Type B pancreatic cell (in vitro differentiated cells): ENCODE data around the gene CLEC2B. TPM values are rescaled to one million over a fixed set of nuclear protein-coding genes. Genes with fewer than 3 reads are reported as not detected.
"Not testable (repeated sequence)": the region's sequence is repeated elsewhere in the genome, so short reads cannot be mapped to it uniquely, and the experiment has no call there.

Experiments
- DNase-seq: peaks from one replicate; pipeline ENCODE4 v3.0.0; 2021; ENCODE audit warnings: mixed read lengths; ENCODE audit not compliant: unreplicated experiment; ENCODE audit errors: extremely low spot score
- H3K27ac Mint-ChIP-seq: 2 replicates; pipeline ENCODE4 v1.8.0; 2021; ENCODE audit warnings: mild to moderate bottlenecking, mixed read lengths
- H3K27me3 Mint-ChIP-seq: 2 replicates; pipeline ENCODE4 v1.8.0; 2021; ENCODE audit warnings: mixed read lengths
- H3K36me3 Mint-ChIP-seq: 2 replicates; pipeline ENCODE4 v1.8.0; 2021; ENCODE audit warnings: mixed read lengths
- H3K4me1 Mint-ChIP-seq: one replicate; pipeline ENCODE4 v1.8.0; 2021; ENCODE audit warnings: mixed read lengths; ENCODE audit not compliant: unreplicated experiment
- H3K4me3 Mint-ChIP-seq: 2 replicates; pipeline ENCODE4 v1.8.0; 2021; ENCODE audit warnings: mild to moderate bottlenecking, mixed read lengths
- H3K9me3 Mint-ChIP-seq: 2 replicates; pipeline ENCODE4 v1.8.0; 2021; ENCODE audit warnings: mixed read lengths
- total RNA-seq: library from RNA; stranded (reverse); gene quantifications from 2 replicates; pipeline ENCODE4 v1.2.1, GENCODE V29; 2021; ENCODE audit warnings: low replicate concordance
- TF ChIP-seq, protein P1 (sequence below): fragments of 200-600 bp; sonication (generic); conservative IDR thresholded peaks from 2 replicates; pipeline ENCODE4 v1.5.0; 2021; ENCODE audit warnings: antibody characterized with exemption, mild to moderate bottlenecking

CLEC2B gene
- total RNA-seq, 1 donor from 2014 or later, result not detected

DNA sequence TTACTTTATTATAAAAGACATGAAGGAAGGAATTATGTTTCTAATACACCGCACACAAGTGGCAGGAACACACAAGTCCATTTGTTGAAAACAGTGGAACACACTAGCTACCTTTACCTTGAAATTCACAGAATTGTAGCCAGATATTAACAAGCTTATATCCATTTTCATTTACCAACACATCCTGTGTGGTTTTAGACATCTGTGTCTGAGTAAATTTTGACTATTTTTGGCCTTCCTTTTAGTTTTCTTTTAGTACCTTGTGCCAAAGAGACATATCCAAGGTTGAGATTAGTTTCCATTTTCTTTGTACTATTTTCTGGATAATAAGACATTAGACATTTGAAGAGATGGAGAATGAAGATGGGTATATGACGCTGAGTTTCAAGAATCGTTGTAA is 12.1 kb upstream of the CLEC2B start, which contains the start of gene KLRF2:
Gene KLRF2 (plus strand): TSS at position 244 of the 400 bp plus-strand sequence. CDS start 107 bp downstream, at position 351.
- Mint-ChIP-seq H3K27me3 (no peaks in the 10 kb centered on the region), H3K4me3 (no peak within 1 kb of the TSS), H3K27ac (no peak within 1 kb of the TSS), H3K9me3 (no peaks in the 10 kb centered on the region), H3K4me1 (no peaks in the 10 kb centered on the region), H3K36me3 (no peaks in the 10 kb centered on the region)
- TF ChIP-seq, protein P1, sequence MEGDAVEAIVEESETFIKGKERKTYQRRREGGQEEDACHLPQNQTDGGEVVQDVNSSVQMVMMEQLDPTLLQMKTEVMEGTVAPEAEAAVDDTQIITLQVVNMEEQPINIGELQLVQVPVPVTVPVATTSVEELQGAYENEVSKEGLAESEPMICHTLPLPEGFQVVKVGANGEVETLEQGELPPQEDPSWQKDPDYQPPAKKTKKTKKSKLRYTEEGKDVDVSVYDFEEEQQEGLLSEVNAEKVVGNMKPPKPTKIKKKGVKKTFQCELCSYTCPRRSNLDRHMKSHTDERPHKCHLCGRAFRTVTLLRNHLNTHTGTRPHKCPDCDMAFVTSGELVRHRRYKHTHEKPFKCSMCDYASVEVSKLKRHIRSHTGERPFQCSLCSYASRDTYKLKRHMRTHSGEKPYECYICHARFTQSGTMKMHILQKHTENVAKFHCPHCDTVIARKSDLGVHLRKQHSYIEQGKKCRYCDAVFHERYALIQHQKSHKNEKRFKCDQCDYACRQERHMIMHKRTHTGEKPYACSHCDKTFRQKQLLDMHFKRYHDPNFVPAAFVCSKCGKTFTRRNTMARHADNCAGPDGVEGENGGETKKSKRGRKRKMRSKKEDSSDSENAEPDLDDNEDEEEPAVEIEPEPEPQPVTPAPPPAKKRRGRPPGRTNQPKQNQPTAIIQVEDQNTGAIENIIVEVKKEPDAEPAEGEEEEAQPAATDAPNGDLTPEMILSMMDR, result no peak
- no peak for DNase-seq

DNA sequence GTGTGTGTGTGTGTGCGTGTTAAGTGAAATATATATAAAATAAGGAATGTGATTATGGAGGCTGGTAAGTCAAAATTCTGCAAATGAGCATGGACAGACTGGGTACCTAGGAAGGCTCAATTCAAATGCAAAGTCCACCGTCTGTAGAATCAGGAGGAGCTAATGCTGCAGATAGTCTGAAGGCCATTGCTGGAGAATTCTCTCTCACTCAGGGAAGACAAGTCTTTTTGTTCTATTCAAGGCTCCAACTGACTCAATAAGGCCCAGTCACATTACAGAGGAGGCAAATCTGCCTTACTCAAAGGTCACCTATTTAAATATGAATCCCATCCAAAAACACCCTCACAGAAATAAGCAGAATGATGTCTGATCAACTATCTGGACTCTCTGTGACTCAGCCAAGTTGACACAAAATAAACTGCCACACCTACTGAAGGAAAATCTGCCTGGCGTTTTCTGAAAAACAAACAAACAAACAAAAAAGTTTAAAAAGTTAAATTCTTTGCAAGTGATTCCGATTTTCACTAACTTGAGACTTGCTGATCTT is 11.5 kb upstream of the CLEC2B start:
- Mint-ChIP-seq H3K36me3 (no peaks in the 10 kb centered on the region), H3K4me1 (no peaks in the 10 kb centered on the region), H3K27ac (no peak overlapping the region), H3K9me3 (no peaks in the 10 kb centered on the region), H3K4me3 (no peak overlapping the region), H3K27me3 (no peaks in the 10 kb centered on the region)
- DNase-seq, result no peak
- TF ChIP-seq, protein P1, result no peak

DNA sequence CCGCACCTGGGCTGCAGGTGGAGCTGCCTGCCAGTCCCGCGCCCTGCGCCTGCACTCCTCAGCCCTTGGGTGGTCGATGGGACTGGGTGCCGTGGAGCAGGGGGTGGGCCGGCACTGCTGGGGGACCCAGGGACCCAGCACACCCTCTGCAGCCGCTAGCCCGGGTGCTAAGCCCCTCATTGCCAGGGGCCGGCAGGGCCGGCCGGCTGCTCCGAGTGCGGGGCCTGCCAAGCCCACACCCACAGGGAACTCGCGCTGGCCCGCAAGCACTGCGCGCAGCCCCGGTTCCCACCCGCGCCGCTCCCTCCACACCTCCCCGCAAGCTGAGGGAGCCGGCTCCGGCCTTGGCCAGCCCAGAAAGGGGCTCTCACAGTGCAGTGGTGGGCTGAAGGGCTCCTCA is 7.0 kb upstream of the CLEC2B start:
- not testable (repeated sequence) for H3K9me3 Mint-ChIP-seq, H3K27me3 Mint-ChIP-seq, H3K4me1 Mint-ChIP-seq, H3K27ac Mint-ChIP-seq, DNase-seq, H3K4me3 Mint-ChIP-seq, H3K36me3 Mint-ChIP-seq

- TF ChIP-seq, protein P1, result no peak
- H3K4me3 Mint-ChIP-seq, result no peak overlapping the region
- H3K9me3 Mint-ChIP-seq, result no peaks in the 10 kb centered on the region
- H3K4me1 Mint-ChIP-seq, result peaks cover 3% of the 10 kb centered on the region
- H3K36me3 Mint-ChIP-seq, result no peaks in the 10 kb centered on the region
- no peaks in the 10 kb centered on the region for H3K27me3 Mint-ChIP-seq
- DNase-seq, result no peak
- no peak overlapping the region for H3K27ac Mint-ChIP-seq
Observed at GRCh38 chr12:9872742-9873141, 3.6 kb upstream of the CLEC2B start.

GRCh38 chr12:9872162-9872561 is 3.0 kb upstream of the CLEC2B start:
- Mint-ChIP-seq H3K4me3 (no peak overlapping the region), H3K9me3 (no peaks in the 10 kb centered on the region), H3K27ac (no peak overlapping the region), H3K27me3 (no peaks in the 10 kb centered on the region), H3K4me1 (peaks cover 3% of the 10 kb centered on the region), H3K36me3 (no peaks in the 10 kb centered on the region)
- TF ChIP-seq, protein P1, result no peak
- no peak for DNase-seq

- Mint-ChIP-seq H3K27me3 (no peaks in the 10 kb centered on the region), H3K36me3 (no peaks in the 10 kb centered on the region), H3K4me1 (peaks cover 3% of the 10 kb centered on the region), H3K9me3 (no peaks in the 10 kb centered on the region), H3K27ac (no peak overlapping the region), H3K4me3 (no peak overlapping the region)
- TF ChIP-seq, protein P1, result no peak
- DNase-seq, result no peak
Observed at GRCh38 chr12:9870286-9870866, 1.2 kb upstream of the CLEC2B start.
